Osteoblast (primary cell): ENCODE data around the gene ADD2. TPM values are rescaled to one million over a fixed set of nuclear protein-coding genes. Genes with fewer than 3 reads are reported as not detected.

Experiments
- DNase-seq: peaks from one replicate; pipeline ENCODE4 v3.0.0; 2011; ENCODE audit warnings: low spot score, mixed read lengths; ENCODE audit not compliant: insufficient read length; ENCODE audit errors: missing footprints
- H2AFZ ChIP-seq: 2 replicates; pipeline ENCODE4 v1.6.0; 2011; ENCODE audit warnings: mild to moderate bottlenecking, low read length
- H3K27ac ChIP-seq: 2 replicates; pipeline ENCODE4 v1.5.1; 2011; ENCODE audit warnings: mild to moderate bottlenecking, low read depth, low read length, moderate library complexity
- H3K27me3 ChIP-seq: 2 replicates; pipeline ENCODE4 v1.6.0; 2012; ENCODE audit warnings: mild to moderate bottlenecking, control low read depth, inconsistent platforms, low read length, moderate library complexity; ENCODE audit not compliant: insufficient read depth
- H3K36me3 ChIP-seq: 2 replicates; pipeline ENCODE4 v1.5.1; 2011; ENCODE audit warnings: mild to moderate bottlenecking, low read length, control low read depth, moderate library complexity; ENCODE audit not compliant: insufficient read depth
- H3K4me1 ChIP-seq: 2 replicates; pipeline ENCODE4 v1.5.1; 2011; ENCODE audit warnings: mild to moderate bottlenecking, low read length, control low read depth, moderate library complexity; ENCODE audit not compliant: insufficient read depth
- H3K4me2 ChIP-seq: 2 replicates; pipeline ENCODE4 v1.6.0; 2011; ENCODE audit warnings: mild to moderate bottlenecking, low read length; ENCODE audit not compliant: insufficient read depth
- H3K4me3 ChIP-seq: fragments of 200-600 bp; sonication (generic); 3 replicates; pipeline ENCODE4 v1.5.1; 2012; ENCODE audit warnings: mild to moderate bottlenecking, low read length, inconsistent platforms; ENCODE audit not compliant: insufficient read depth
- H3K79me2 ChIP-seq: 2 replicates; pipeline ENCODE4 v1.6.0; 2012; ENCODE audit warnings: mild to moderate bottlenecking, low read length, control low read depth, inconsistent platforms; ENCODE audit not compliant: insufficient read depth
- H3K9me3 ChIP-seq: 2 replicates; pipeline ENCODE4 v1.5.1; 2011; ENCODE audit warnings: low read depth, low read length, control low read depth
- H4K20me1 ChIP-seq: 2 replicates; pipeline ENCODE4 v1.6.0; 2012; ENCODE audit warnings: mild to moderate bottlenecking, low read length, control low read depth; ENCODE audit not compliant: insufficient read depth
- CTCF ChIP-seq: IDR thresholded peaks from 2 replicates; pipeline ENCODE4 v1.5.1; 2011; ENCODE audit warnings: mild to moderate bottlenecking, low read depth, low read length, moderate library complexity; ENCODE audit errors: extremely low read depth
- total RNA-seq: library from RNA; depleted of rRNA; stranded (reverse); fragments of >200 nt; gene quantifications from 2 replicates; pipeline ENCODE4 v1.2.3, GENCODE V29; 2012

Gene ADD2
- total RNA-seq, 1 donor: not detected

GRCh38 chr2:70746094-70746974 is 21.7 kb downstream of the ADD2 start:
- Histone ChIP-seq H3K4me1 (no peaks in the 10 kb centered on the region), H3K4me2 (no peak overlapping the region), H3K4me3 (no peak overlapping the region), H3K27ac (no peak overlapping the region), H3K27me3 (peaks cover 8% of the 10 kb centered on the region), H3K79me2 (no peaks in the 10 kb centered on the region), H3K9me3 (no peaks in the 10 kb centered on the region), H3K36me3 (no peaks in the 10 kb centered on the region), H4K20me1 (no peaks in the 10 kb centered on the region), H2AFZ (no peak overlapping the region)
- TF ChIP-seq CTCF: no peak
- DNase-seq: no peak

DNA sequence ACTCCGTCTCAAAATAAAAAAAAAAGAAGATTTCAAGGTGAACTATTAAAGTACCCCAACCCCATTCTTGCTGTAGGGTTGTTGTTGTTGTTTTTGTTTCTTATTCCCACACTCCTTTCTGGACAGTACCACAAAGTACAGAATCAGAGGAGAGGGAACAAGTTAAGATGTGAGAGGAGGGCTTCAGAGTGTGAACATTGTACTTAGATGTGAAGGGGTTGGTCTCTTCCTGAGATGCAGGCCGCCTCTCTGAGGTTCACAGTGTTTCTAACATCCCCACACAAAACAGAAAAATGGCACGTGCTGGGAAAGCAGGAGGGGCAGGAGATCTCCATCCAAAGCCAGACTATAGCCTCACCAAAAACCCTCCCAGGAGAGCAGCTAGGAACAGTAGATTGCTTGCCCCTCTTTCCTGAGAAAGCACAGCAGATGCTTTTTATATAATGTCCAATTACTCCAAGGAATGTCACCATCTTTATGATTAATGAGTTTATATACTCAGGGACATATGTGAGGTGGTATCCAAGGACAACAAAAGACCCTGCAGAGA is 22.6 kb downstream of the ADD2 start:
- Histone ChIP-seq H2AFZ (no peak overlapping the region), H3K4me2 (no peak overlapping the region), H3K9me3 (no peaks in the 10 kb centered on the region), H3K79me2 (no peaks in the 10 kb centered on the region), H3K36me3 (no peaks in the 10 kb centered on the region), H3K4me1 (no peaks in the 10 kb centered on the region), H3K27me3 (peaks cover 8% of the 10 kb centered on the region), H4K20me1 (no peaks in the 10 kb centered on the region), H3K27ac (no peak overlapping the region), H3K4me3 (no peak overlapping the region)
- TF ChIP-seq CTCF: no peak
- no peak for DNase-seq

DNA sequence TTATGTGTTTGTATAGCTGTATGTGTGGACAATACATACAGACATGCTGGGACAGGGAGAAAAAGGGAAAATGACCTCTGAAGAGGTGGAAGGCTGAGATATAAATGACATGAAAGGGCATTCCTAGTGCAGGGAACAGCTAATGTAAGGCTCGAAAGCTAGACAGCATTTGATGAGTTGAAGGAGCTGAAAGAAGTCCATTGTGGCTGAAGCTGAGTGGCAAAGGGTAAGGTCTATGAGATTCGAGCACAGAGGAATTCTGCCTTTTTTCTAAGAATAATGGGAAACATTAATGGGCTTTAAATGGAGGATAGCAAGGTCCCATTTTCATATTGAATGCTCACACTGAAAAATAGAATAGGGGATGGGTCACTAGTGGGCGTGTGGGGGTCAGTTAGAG is 23.6 kb downstream of the ADD2 start:
- H4K20me1 ChIP-seq: no peaks in the 10 kb centered on the region
- no peaks in the 10 kb centered on the region for H3K9me3 ChIP-seq
- no peak overlapping the region for H3K27ac ChIP-seq
- TF ChIP-seq CTCF: no peak
- H3K79me2 ChIP-seq: no peaks in the 10 kb centered on the region
- H3K4me1 ChIP-seq: no peaks in the 10 kb centered on the region
- no peak overlapping the region for H2AFZ ChIP-seq
- DNase-seq: peak; percentile 52
- no peak overlapping the region for H3K4me2 ChIP-seq
- no peaks in the 10 kb centered on the region for H3K36me3 ChIP-seq
- no peak overlapping the region for H3K4me3 ChIP-seq
- peaks cover 2% of the 10 kb centered on the region for H3K27me3 ChIP-seq

DNA sequence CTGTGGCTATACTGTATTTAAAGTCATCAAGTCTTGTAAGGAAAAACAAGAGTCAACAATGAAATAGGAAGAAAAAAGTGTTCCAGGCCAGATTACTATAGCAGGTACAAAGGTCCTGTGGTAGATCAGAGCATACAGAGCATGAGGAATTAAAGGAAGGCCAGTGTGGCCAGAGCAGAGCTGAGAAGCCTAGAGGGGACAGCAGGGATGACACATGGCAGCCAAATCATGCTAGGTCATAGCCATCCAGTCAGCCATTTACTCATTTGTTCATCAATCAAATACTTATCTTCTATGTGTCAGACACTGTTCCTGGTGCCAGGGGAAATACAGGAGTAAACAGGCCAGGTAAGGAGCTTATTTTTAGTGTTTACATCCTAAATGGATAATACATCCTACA is 24.3 kb downstream of the ADD2 start:
- no peak for DNase-seq
- H4K20me1 ChIP-seq: no peaks in the 10 kb centered on the region
- no peak overlapping the region for H2AFZ ChIP-seq
- no peak for TF ChIP-seq CTCF
- no peaks in the 10 kb centered on the region for H3K4me1 ChIP-seq
- H3K27me3 ChIP-seq: peaks cover 2% of the 10 kb centered on the region
- H3K36me3 ChIP-seq: no peaks in the 10 kb centered on the region
- no peak overlapping the region for H3K4me2 ChIP-seq
- no peaks in the 10 kb centered on the region for H3K79me2 ChIP-seq
- no peak overlapping the region for H3K4me3 ChIP-seq
- no peaks in the 10 kb centered on the region for H3K9me3 ChIP-seq
- no peak overlapping the region for H3K27ac ChIP-seq
